ENCODE measurements around the gene FBXW5. TPM values are rescaled to one million over a fixed set of nuclear protein-coding genes. Genes with fewer than 3 reads are reported as not detected.

FBXW5 gene
- total RNA-seq, 1 donor from 2014 or later, result 91.2 TPM

DNA sequence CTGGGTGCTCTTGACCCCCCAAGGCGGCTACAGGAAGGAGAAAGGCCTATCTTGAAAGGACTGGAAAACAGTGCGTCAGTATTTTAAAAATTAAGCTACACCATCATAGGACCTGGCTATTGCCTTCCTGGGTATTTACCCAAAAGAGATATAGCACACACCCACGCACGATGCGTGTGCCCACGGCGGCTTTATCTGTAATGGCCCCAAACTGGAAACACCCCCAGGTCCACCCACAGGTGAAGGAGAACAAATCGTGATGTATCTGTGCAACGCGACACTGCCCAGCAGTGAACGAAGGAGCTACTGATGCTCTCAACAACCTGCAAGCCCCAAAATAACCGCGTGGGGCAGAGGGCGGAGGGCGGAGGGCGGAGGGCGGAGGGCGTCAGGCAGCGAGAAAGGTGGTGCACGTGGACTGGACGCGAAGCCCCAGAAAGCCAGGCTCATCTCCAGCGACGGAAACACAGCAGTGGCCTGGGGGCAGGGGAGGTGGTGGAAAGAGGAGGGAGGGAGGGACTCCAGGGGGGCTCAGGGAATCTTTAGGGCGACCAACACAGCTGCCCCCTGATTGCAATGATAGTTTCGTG lies 20.4 kb upstream of the FBXW5 start:
- Histone ChIP-seq H3K36me3 (no peaks in the 10 kb centered on the region), H3K27me3 (no peaks in the 10 kb centered on the region), H3K9me3 (no peaks in the 10 kb centered on the region), H3K4me3 (no peak overlapping the region), H3K27ac (no peak overlapping the region), H3K4me1 (peaks cover 15% of the 10 kb centered on the region)
- DNase-seq (no peak), ATAC-seq (no peak)
- intact Hi-C loops (cut with DNase I), result no loop called here
- TF ChIP-seq, protein P1, sequence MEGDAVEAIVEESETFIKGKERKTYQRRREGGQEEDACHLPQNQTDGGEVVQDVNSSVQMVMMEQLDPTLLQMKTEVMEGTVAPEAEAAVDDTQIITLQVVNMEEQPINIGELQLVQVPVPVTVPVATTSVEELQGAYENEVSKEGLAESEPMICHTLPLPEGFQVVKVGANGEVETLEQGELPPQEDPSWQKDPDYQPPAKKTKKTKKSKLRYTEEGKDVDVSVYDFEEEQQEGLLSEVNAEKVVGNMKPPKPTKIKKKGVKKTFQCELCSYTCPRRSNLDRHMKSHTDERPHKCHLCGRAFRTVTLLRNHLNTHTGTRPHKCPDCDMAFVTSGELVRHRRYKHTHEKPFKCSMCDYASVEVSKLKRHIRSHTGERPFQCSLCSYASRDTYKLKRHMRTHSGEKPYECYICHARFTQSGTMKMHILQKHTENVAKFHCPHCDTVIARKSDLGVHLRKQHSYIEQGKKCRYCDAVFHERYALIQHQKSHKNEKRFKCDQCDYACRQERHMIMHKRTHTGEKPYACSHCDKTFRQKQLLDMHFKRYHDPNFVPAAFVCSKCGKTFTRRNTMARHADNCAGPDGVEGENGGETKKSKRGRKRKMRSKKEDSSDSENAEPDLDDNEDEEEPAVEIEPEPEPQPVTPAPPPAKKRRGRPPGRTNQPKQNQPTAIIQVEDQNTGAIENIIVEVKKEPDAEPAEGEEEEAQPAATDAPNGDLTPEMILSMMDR (IDR thresholded peaks at IDR 0.05), result no peak

DNA sequence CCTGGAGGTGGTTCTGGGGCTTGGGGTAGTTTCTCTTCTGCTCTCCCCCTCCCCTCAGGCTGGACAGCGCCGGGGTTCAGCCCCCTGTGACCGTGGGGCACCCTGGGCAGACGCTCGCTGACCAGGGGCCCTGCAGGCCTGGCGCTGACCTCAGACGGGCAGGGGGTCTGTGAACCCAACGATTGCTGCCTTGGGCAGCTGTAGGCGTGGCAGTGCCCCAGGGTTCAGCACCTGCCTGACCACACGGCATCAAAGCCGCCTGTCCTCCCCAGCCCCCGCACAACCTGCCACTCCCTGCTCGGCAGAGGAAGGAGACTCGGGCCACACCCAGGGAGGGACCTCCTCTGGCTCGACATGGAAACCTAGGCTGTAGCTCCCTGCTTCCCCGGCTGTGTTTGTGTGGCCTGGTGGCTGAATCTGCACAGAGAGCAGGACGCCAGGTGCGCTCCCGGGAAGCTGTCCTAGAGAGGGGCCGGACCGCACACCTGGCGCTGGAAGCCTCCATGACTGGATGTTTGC lies 19.7 kb upstream of the FBXW5 start:
- TF ChIP-seq, protein P1 (IDR thresholded peaks at IDR 0.05), result no peak
- no peak overlapping the region for H3K27ac ChIP-seq
- no peak for ATAC-seq
- no peaks in the 10 kb centered on the region for H3K36me3 ChIP-seq
- H3K4me3 ChIP-seq, result no peak overlapping the region
- intact Hi-C loops (cut with DNase I), result no loop called here
- H3K27me3 ChIP-seq, result no peaks in the 10 kb centered on the region
- H3K9me3 ChIP-seq, result no peaks in the 10 kb centered on the region
- no peak for DNase-seq
- H3K4me1 ChIP-seq, result peaks cover 15% of the 10 kb centered on the region

DNA sequence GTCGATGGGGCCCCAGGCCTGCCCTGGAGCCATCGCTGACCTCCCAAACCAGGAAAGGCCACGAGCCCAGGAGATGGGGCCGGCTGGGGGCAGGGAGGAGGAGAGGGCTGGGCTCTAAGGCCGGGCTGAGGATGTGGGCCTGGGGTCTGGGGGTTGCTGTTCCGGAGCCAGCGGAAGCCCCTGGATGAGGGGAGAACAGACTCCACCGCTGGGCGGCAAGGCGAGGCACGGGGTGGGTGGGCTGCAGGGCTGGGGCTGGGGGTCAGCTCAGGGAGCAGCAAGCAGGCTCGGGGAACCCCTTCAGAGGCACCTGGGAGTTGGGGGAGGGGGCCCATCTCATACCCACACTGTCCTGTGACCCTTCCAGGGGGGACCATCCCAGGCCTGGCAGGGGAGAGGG lies 19.2 kb upstream of the FBXW5 start:
- Histone ChIP-seq H3K4me1 (peaks cover 15% of the 10 kb centered on the region), H3K9me3 (no peaks in the 10 kb centered on the region), H3K27ac (no peak overlapping the region), H3K4me3 (no peak overlapping the region), H3K36me3 (no peaks in the 10 kb centered on the region), H3K27me3 (no peaks in the 10 kb centered on the region)
- ATAC-seq (no peak), DNase-seq (no peak)
- intact Hi-C loops (cut with DNase I), result no loop called here
- TF ChIP-seq, protein P1 (IDR thresholded peaks at IDR 0.05), result no peak

DNA sequence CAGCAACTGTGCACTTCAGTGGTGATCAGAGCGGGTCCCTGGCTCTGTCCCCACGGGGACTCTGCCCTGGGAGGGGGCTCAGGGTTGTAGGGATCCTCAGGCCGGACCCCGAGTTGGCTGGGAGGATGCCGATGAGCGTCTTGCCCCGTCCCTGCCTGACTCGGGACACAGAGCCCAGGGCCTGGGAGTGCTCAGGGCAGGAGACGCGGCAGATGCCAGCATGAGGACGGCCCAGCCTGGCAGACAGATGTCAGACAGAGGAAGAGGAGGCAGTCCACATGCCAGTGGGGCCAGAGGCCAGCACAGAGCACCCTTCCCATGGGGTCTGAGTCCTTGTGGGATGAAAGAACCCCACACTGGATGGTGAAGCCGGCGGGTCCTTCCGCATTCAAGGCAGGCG lies 18.8 kb upstream of the FBXW5 start:
- no peak overlapping the region for H3K27ac ChIP-seq
- peaks cover 15% of the 10 kb centered on the region for H3K4me1 ChIP-seq
- no peak for DNase-seq
- no peak for ATAC-seq
- TF ChIP-seq, protein P1 (IDR thresholded peaks at IDR 0.05), result no peak
- intact Hi-C loops (cut with DNase I), result no loop called here
- H3K36me3 ChIP-seq, result no peaks in the 10 kb centered on the region
- no peaks in the 10 kb centered on the region for H3K9me3 ChIP-seq
- no peak overlapping the region for H3K4me3 ChIP-seq
- H3K27me3 ChIP-seq, result no peaks in the 10 kb centered on the region

DNA sequence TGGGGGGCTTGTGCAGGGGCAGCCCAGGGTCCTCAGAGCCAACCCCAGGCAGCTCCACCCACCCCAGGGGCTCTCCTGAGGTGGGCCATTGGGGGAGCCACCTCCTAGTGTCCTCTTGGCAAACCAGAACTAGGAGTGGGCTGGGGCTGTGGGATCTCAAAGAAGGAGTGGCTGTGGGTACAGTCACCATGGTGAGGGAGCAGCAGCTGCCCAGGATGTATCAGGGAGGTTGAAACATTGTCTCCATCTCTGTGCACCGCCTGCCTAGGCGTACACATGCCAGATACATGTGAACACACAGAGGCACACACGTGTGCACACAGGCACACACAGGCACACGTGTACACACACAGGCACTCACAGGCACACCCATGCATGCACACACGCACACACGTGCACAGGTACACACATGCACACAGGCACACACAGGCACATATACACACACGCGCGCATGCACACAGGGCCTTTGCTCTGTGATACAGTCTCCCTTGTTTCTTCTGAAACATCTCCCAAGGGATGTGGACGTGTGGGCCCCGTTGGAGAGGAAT lies 18.2 kb upstream of the FBXW5 start:
- ATAC-seq, result no peak
- no peaks in the 10 kb centered on the region for H3K9me3 ChIP-seq
- H3K4me3 ChIP-seq, result no peak overlapping the region
- H3K36me3 ChIP-seq, result no peaks in the 10 kb centered on the region
- peaks cover 15% of the 10 kb centered on the region for H3K4me1 ChIP-seq
- TF ChIP-seq, protein P1 (IDR thresholded peaks at IDR 0.05), result no peak
- no peak overlapping the region for H3K27ac ChIP-seq
- no peak for DNase-seq
- H3K27me3 ChIP-seq, result no peaks in the 10 kb centered on the region
- intact Hi-C loops (cut with DNase I), result no loop called here
